ENCODE data around the gene CLINT1.

CLINT1 gene

GRCh38 chr5:157845914-157846598 lies 12.9 kb downstream of the CLINT1 start:
- no peak for DNase-seq (ENCODE audit: low read depth)
- no peak overlapping the region for H3K4me3 ChIP-seq (ENCODE audit: low read depth, low read length)
- no peak for TF ChIP-seq CTCF (IDR thresholded peaks at IDR 0.05; ENCODE audit: low read depth, low read length, missing control alignments)
- in situ Hi-C loops (cut with HindIII; ENCODE audit: low sequenced_read_pairs) = no loop called here

- H3K4me3 ChIP-seq (ENCODE audit: low read depth, low read length) = no peak overlapping the region
- in situ Hi-C loops (cut with HindIII; ENCODE audit: low sequenced_read_pairs) = no loop called here
- no peak for TF ChIP-seq CTCF (IDR thresholded peaks at IDR 0.05; ENCODE audit: low read depth, low read length, missing control alignments)
- no peak for DNase-seq (ENCODE audit: low read depth)
Observed at GRCh38 chr5:157842787-157843186, 16.2 kb downstream of the CLINT1 start.

- in situ Hi-C loops (cut with HindIII; ENCODE audit: low sequenced_read_pairs) = no loop called here
- H3K4me3 ChIP-seq (ENCODE audit: low read depth, low read length) = no peak overlapping the region
- no peak for TF ChIP-seq CTCF (IDR thresholded peaks at IDR 0.05; ENCODE audit: low read depth, low read length, missing control alignments)
- no peak for DNase-seq (ENCODE audit: low read depth)
Observed at GRCh38 chr5:157842185-157842584, 16.8 kb downstream of the CLINT1 start.

- in situ Hi-C loops (cut with HindIII; ENCODE audit: low sequenced_read_pairs) = no loop called here
- H3K4me3 ChIP-seq (ENCODE audit: low read depth, low read length) = no peak overlapping the region
- no peak for TF ChIP-seq CTCF (IDR thresholded peaks at IDR 0.05; ENCODE audit: low read depth, low read length, missing control alignments)
- no peak for DNase-seq (ENCODE audit: low read depth)
Observed at GRCh38 chr5:157839157-157839795, 19.7 kb downstream of the CLINT1 start.

- DNase-seq (ENCODE audit: low read depth) = no peak
- no peak for TF ChIP-seq CTCF (IDR thresholded peaks at IDR 0.05; ENCODE audit: low read depth, low read length, missing control alignments)
- H3K4me3 ChIP-seq (ENCODE audit: low read depth, low read length) = no peak overlapping the region
- in situ Hi-C loops (cut with HindIII; ENCODE audit: low sequenced_read_pairs) = no loop called here
Observed at GRCh38 chr5:157836121-157836753, 22.7 kb downstream of the CLINT1 start.

GRCh38 chr5:157835041-157835440 lies 23.9 kb downstream of the CLINT1 start:
- no peak for TF ChIP-seq CTCF (IDR thresholded peaks at IDR 0.05; ENCODE audit: low read depth, low read length, missing control alignments)
- no peak for DNase-seq (ENCODE audit: low read depth)
- in situ Hi-C loops (cut with HindIII; ENCODE audit: low sequenced_read_pairs) = no loop called here
- H3K4me3 ChIP-seq (ENCODE audit: low read depth, low read length) = no peak overlapping the region

Measured in astrocyte of the cerebellum (primary cell).